Inflammatory macrophage (primary cell): ENCODE data around the gene ZYX.
"Not testable (repeated sequence)": the region's sequence is repeated elsewhere in the genome, so short reads cannot be mapped to it uniquely, and the experiment has no call there.

ENCODE experiments used
- DNase-seq, 2 donors: peaks; one replicate each; pipeline ENCODE4 v3.0.0-alpha.2; 2020 to 2022

The ZYX gene

DNA sequence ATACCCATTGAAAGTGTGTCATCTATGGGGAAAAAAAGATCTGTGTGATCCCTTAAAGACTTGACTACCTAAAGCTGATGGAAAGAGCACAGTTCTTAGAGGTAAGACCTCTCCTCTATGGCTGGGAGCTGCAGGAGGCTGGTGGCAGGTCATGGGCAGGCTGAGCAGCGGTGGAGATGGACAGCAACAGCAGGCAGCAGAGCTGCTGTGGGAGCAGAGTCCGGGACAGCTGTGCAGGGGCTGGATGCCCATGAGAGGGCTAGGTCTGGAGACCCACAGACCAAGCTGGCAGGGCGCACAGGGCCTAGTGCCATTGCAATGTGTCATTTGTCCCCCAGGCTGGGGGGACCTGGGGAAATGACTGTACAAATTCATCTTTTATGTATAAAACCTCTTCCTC lies 40.9 kb downstream of the ZYX start:
- no peak for DNase-seq

DNA sequence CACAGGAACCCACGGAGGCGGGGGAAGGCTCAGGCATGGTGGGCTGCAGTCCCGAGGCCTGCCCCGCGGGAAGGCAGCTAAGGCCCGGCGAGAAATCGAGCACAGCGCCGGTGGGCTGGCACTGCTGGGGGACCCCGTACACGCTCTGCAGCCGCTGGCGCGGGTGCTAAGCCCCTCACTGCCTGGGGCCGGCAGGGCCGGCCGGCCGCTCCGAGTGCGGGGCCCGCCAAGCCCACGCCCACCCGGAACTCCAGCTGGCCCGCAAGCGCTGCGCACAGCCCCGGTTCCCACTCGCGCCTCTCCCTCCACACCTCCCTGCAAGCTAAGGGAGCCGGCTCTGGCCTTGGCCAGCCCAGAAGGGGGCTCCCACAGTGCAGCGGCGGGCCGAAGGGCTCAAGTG lies 43.3 kb downstream of the ZYX start:
- DNase-seq: not testable (repeated sequence)

DNA sequence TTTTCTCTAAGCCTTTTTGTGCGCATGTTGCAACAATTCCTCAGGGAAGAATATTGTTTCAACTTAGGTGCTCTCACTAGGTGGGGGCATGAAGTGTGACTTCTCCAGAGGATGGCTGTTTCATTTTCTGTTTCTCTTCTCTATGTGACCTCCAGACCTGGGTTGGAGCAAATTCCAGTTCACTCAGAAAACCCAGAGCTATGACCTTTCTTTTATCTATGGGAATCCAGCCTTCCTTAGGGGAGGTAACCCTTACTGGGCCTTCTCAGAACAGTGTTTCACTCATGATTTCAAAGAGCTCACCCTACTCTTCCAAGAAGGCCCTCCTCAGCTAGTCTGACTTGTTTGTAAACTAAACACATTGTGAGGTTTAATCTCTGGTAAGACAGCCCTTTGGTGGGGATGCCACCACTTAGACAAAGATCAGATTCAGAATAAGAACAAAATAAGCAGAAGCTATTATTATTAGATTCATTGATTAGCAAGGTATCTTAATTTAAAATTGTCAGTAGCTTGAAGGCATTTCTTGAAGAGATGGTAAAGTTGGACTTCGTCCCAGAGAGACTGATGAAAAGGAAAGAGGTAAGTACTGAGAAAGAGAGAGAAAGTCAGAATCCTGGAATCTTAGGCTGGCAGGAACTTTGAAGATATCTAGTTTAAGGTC lies 45.5 kb downstream of the ZYX start:
- DNase-seq: no peak

DNA sequence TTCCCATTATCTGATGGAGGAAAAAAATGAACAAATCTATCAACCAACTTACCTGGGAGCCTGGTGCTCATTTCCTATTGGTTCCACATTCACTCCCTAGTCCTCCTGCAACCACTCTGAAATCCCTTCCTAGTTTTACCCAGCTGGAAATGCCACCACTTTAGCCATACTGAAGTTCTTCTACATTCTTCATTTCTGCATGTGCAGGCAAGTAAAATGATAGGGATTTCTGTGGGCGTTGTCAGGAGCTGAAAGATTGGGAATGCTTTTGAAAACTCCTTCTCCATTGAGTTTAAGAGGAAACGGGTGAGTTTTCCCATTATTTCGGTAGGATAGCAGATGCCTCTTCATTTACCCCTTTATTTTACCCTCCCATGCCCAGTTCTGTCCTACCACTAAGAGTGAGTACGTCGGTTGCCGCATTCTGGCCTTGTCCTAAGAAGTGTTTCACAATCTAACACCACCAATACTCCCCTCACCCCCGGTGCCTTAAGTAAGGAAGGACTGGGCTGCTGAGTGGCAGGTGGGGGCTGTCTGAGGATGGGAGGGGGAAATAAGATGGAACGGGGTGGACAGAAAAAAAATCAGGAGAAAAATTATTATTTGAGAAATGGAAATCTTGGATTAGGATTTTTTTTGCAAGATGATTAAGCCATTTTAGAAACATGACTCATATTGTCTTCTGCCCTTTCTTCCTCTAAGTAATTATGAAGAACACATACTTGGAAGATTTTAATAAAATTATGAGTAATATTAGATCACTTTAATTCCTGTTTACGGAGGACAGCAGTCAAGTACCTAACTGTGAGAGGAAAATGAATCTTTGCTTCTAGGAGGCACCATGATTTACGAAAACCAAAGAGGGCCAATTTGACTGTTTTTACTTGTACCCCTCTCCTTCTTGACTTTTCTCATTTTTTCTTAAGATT lies 48.9 kb downstream of the ZYX start:
- DNase-seq: peak; percentile 16 to 35

DNA sequence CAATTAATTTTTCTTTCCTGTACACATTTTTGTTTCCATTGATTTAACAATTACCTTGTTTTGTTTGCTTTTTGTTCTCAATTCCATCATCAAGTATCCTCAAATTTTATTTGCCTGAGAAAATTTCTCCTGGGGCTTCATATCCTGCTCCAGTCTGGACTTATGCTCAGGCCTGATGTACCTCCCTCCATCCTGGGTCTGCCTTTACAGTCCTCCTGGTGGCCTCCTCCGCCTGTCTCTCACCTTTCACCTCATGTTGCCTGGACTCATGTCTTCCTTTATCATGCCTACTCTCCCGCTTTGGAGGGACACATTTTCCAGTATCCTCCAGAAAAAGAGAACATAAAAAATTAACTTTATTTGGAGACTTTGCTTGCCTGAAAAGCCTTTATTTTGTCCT lies 50.0 kb downstream of the ZYX start:
- DNase-seq: no peak

DNA sequence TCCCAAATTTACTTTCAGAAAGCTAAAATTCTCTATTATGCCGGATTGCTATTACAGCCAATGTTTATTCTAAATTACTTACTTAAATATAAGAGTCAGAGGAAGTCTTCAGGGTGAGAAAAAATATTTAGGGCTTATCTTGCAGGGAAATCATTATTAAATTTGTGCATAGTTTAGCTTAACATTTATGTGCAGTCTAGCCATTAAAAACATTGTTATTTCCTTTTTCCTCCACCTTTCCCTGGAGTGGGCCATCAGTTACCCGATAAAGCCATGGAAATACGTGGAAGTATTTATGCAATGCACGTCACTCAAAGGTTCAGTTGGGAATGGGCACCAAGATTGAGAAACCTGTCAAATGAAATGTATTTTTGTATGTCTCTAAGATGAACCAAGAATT lies 52.6 kb downstream of the ZYX start:
- no peak for DNase-seq

DNA sequence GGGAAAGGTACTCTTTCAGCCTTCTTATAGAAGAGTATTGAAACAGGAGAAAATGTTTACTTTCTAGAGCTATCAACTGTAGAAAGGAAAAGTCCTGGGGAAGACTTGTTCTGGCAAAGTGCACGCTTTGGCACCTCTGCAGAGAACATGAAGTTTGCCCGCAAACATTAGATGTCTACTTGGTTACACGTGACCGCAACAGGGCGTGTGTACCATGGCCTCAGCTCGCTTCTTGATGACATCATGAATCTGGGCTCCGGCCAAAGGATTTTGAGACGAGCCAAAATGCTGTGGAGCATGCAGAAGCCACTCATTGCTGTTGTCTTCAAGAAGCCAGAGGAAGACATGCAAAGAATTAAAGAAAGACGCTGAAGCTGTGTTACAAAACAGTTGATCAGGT lies 53.5 kb downstream of the ZYX start:
- no peak for DNase-seq

DNA sequence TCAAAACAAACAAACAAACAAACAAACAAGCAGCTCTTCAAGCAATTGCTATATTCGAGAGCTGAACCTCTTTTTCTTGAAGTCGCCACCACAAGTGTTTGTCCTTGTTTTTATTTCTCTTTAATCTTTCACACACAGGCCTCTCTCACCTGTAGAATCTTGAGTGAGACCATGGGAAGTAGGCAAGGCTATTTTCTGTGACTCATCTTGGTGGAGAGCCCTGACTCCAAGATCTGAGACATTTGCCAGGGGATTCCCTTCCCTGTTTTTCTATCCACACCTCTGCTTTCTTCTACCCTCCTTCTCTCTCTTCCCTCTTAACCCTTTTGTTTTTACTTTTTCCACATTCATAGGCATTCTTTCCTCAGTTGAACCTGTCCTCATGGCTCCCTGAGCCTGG lies 54.1 kb downstream of the ZYX start:
- DNase-seq: no peak

DNA sequence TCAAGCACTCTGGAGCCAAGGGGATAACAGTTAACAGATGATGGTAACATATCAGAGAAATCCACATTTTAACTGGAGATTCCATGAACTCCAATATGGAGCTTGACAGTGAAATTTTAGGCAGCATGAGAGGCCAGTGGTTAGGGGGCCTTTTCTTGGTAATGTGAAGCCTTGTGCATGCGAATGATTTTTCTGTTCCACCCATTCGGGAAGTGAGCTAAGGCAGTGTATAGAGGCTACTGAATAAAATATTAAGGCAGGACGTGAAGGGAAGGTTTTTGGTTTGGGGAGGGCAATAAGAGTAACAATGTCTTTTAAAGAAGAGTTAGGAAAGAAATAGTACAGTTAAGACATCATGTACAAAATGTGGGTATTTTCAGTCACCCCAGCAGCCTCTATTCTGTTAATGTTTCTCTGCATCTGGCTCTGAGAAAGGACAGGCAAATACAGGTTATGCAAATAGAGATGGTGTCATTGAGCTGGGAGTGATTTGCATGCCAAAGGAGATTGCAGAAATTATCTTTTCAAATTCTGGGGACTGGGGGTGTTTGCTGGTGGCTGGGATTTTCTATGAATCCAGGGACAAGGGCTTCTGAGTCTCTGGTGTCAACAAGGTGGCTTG lies 55.3 kb downstream of the ZYX start:
- no peak for DNase-seq

DNA sequence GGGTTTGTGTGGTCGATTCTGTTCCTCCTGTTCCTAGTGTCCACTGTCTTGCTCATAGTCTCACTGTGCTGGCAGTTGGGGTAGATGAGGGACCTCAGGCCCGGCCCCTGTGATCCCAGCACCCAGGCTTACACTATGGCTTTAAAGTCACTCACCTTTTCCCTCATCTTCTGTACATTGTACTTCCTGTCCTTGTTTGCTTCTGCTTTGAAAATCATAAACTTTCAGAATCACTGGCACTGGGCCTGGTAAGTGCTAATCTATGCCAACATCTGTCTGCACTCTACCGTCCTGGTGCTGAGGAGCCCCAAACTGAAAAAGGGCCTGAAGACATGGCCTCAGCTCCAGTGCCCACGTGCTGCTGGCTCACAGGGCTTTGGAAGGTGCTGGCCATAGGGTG lies 56.4 kb downstream of the ZYX start:
- DNase-seq: no peak

DNA sequence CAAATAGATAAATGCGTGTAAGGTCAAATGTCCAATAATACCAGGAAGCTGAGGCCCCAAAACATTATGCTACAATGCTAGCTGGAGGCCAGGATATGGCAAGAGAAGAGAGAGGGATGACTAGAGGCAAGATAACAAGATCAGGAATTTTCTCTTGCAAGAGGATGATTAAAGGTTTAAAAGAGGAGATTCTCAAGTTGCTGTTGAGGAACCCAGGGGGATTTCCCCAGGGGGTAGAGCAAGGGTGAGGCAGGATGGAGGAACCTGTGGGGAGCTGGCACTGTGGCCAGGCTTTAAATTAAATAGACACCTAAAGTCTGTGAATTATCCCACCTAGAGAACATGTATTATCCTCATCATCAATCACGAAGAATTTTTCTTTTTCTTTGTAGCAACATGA lies 58.7 kb downstream of the ZYX start:
- no peak for DNase-seq
